Effector memory CD4-positive, alpha-beta T cell (primary cell): ENCODE measurements around the gene ABR.
"Not testable (repeated sequence)": the region's sequence is repeated elsewhere in the genome, so short reads cannot be mapped to it uniquely, and the experiment has no call there.

Source experiments
- DNase-seq, 3 donors: peaks; one replicate each; pipeline ENCODE4 v3.0.0-alpha.2; 2020
- H3K27ac ChIP-seq: 2 replicates; pipeline ENCODE4 v1.7.0; 2013; ENCODE audit warnings: mild to moderate bottlenecking, low read length, moderate library complexity; ENCODE audit not compliant: insufficient read depth, poor library complexity, severe bottlenecking
- H3K27me3 ChIP-seq: replicated peaks from 2 replicates; pipeline ENCODE4 v1.7.0; 2013; ENCODE audit warnings: mild to moderate bottlenecking, low read length; ENCODE audit not compliant: insufficient read depth, control insufficient read depth, poor library complexity, severe bottlenecking
- H3K36me3 ChIP-seq: 2 replicates; pipeline ENCODE4 v1.7.0; 2013; ENCODE audit warnings: mild to moderate bottlenecking, low read length, moderate library complexity; ENCODE audit not compliant: control insufficient read depth, insufficient read depth
- H3K4me1 ChIP-seq: 2 replicates; pipeline ENCODE4 v1.7.0; 2013; ENCODE audit warnings: low read length, mild to moderate bottlenecking; ENCODE audit not compliant: control insufficient read depth, insufficient read depth, poor library complexity, severe bottlenecking
- H3K4me3 ChIP-seq: 2 replicates; pipeline ENCODE4 v1.7.0; 2013; ENCODE audit warnings: low read length, low read depth, mild to moderate bottlenecking; ENCODE audit not compliant: insufficient read depth, poor library complexity, severe bottlenecking
- H3K9me3 ChIP-seq: 2 replicates; pipeline ENCODE4 v1.7.0; 2013; ENCODE audit warnings: mild to moderate bottlenecking, low read length, moderate library complexity; ENCODE audit not compliant: control insufficient read depth

ABR gene

GRCh38 chr17:1097972-1098744, 81.6 kb downstream of the ABR start:
- not testable (repeated sequence) for H3K27me3 ChIP-seq, H3K4me3 ChIP-seq, H3K9me3 ChIP-seq, H3K4me1 ChIP-seq, DNase-seq, H3K27ac ChIP-seq
- H3K36me3 ChIP-seq, result peaks cover 25% of the 10 kb centered on the region

- no peak overlapping the region for H3K27ac ChIP-seq
- no peak for DNase-seq
- no peaks in the 10 kb centered on the region for H3K27me3 ChIP-seq
- no peaks in the 10 kb centered on the region for H3K9me3 ChIP-seq
- peaks cover 38% of the 10 kb centered on the region for H3K36me3 ChIP-seq
- peaks cover 5% of the 10 kb centered on the region for H3K4me1 ChIP-seq
- no peak overlapping the region for H3K4me3 ChIP-seq
These were observed 83.6 kb downstream of the ABR start for GRCh38 chr17:1096215-1096614.

DNA sequence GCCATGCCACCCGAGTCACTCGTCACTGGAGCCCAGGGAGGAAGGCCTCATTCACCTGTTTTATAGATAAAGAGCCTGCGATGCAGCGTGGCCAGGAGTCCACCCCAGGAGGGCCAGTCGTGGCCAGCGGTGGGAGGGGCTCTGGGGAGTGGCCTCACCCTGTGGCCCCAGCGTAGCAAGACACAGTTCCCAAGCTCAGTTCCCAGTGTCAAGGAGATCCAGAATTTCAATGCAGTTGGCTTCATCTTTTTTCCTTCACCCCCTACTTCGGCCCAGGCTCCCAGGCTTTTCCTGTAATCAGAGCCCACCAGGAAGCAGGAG, 84.0 kb downstream of the ABR start:
- no peaks in the 10 kb centered on the region for H3K9me3 ChIP-seq
- DNase-seq, result no peak
- no peak overlapping the region for H3K27ac ChIP-seq
- H3K4me3 ChIP-seq, result no peak overlapping the region
- H3K4me1 ChIP-seq, result peaks cover 5% of the 10 kb centered on the region
- peaks cover 42% of the 10 kb centered on the region for H3K36me3 ChIP-seq
- no peaks in the 10 kb centered on the region for H3K27me3 ChIP-seq

- no peaks in the 10 kb centered on the region for H3K9me3 ChIP-seq
- no peaks in the 10 kb centered on the region for H3K27me3 ChIP-seq
- peaks cover 45% of the 10 kb centered on the region for H3K36me3 ChIP-seq
- no peak overlapping the region for H3K27ac ChIP-seq
- peaks cover 5% of the 10 kb centered on the region for H3K4me1 ChIP-seq
- DNase-seq, result no peak
- H3K4me3 ChIP-seq, result no peak overlapping the region
These were observed 84.5 kb downstream of the ABR start for GRCh38 chr17:1095090-1095852.

DNA sequence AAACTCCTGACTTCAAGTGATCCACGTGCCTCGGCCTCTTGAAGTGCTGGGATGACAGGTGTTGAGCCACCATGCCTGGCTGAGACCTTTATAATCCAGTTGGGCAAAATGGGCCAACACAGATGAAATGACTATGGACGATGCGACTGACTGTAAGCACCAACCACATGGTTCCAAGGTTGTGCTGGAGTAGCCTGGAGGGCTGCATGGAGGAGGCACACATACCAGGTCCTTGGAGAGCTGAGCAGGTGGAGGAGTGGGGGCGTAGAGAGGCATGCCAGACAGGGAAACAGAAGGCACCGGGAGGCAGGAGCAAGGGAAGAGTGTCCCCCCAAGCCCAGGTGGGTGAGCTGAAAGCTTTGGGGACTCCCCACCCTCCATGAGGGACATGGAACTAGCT, 85.2 kb downstream of the ABR start:
- Histone ChIP-seq H3K27ac (no peak overlapping the region), H3K36me3 (peaks cover 47% of the 10 kb centered on the region), H3K4me3 (no peak overlapping the region), H3K9me3 (no peaks in the 10 kb centered on the region), H3K4me1 (peaks cover 5% of the 10 kb centered on the region), H3K27me3 (no peaks in the 10 kb centered on the region)
- no peak for DNase-seq

- Histone ChIP-seq H3K4me3 (no peak overlapping the region), H3K27ac (no peak overlapping the region), H3K4me1 (peaks cover 5% of the 10 kb centered on the region), H3K9me3 (no peaks in the 10 kb centered on the region), H3K36me3 (peaks cover 47% of the 10 kb centered on the region), H3K27me3 (no peaks in the 10 kb centered on the region)
- no peak for DNase-seq
These were observed 87.9 kb downstream of the ABR start for GRCh38 chr17:1091900-1092299.

- DNase-seq, result no peak
- peaks cover 47% of the 10 kb centered on the region for H3K36me3 ChIP-seq
- H3K4me3 ChIP-seq, result no peak overlapping the region
- no peaks in the 10 kb centered on the region for H3K27me3 ChIP-seq
- no peak overlapping the region for H3K27ac ChIP-seq
- H3K9me3 ChIP-seq, result no peaks in the 10 kb centered on the region
- peaks cover 3% of the 10 kb centered on the region for H3K4me1 ChIP-seq
These were observed 88.6 kb downstream of the ABR start for GRCh38 chr17:1091190-1091534.

- DNase-seq, result no peak
- peaks cover 52% of the 10 kb centered on the region for H3K36me3 ChIP-seq
- no peak overlapping the region for H3K27ac ChIP-seq
- H3K4me3 ChIP-seq, result no peak overlapping the region
- no peaks in the 10 kb centered on the region for H3K9me3 ChIP-seq
- no peaks in the 10 kb centered on the region for H3K4me1 ChIP-seq
- H3K27me3 ChIP-seq, result no peaks in the 10 kb centered on the region
These were observed 89.2 kb downstream of the ABR start for GRCh38 chr17:1090465-1091189.

DNA sequence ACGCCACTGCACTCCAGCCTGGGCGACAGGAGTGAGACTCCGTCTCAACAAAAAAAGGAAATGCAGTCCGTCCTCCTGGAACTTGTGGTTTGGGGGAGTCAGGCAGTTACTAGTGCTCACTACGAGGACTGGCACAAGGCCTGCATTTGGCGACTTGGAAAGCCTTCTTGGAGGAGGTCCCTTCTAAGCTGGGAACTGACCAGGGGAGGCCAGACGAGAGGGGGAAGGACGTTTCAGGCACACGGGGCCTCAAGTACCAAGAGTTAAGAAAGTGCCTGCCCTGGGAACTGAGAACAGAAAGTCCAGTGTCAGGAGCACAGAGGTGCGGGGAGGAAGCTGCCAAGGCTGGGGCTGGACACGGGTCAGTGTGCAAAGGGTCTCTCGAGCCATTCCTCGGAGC, 89.9 kb downstream of the ABR start:
- Histone ChIP-seq H3K4me3 (no peak overlapping the region), H3K4me1 (no peaks in the 10 kb centered on the region), H3K36me3 (peaks cover 52% of the 10 kb centered on the region), H3K9me3 (no peaks in the 10 kb centered on the region), H3K27ac (no peak overlapping the region), H3K27me3 (no peaks in the 10 kb centered on the region)
- DNase-seq, result no peak
